Smooth muscle cell (in vitro differentiated cells): ENCODE measurements around the gene CSN1S1. TPM values are rescaled to one million over a fixed set of nuclear protein-coding genes. Genes with fewer than 3 reads are reported as not detected.

Source experiments
- DNase-seq: peaks from one replicate; lab custom pipeline; 2025; ENCODE audit not compliant: unreplicated experiment; lab: John Stamatoyannopoulos, UW
- H2AFZ ChIP-seq: fragments of 200-600 bp; sonication (generic); 2 replicates; pipeline ENCODE4 v1.6.0; 2016; ENCODE audit warnings: antibody characterized with exemption, low read depth, mild to moderate bottlenecking
- H3F3A ChIP-seq: fragments of 200-600 bp; sonication (generic); 2 replicates; pipeline ENCODE4 v1.6.0; 2017; ENCODE audit warnings: antibody characterized with exemption, low read depth
- H3K27ac ChIP-seq: fragments of 200-600 bp; sonication (generic); 2 replicates; pipeline ENCODE4 v1.5.1; 2016; ENCODE audit warnings: low read depth, mild to moderate bottlenecking
- H3K27me3 ChIP-seq: fragments of 200-600 bp; sonication (generic); 2 replicates; pipeline ENCODE4 v1.6.1; 2016; ENCODE audit warnings: low read depth, mild to moderate bottlenecking
- H3K36me3 ChIP-seq: fragments of 200-600 bp; sonication (generic); 2 replicates; pipeline ENCODE4 v1.5.1; 2016; ENCODE audit warnings: low read depth
- H3K4me1 ChIP-seq: fragments of 200-600 bp; sonication (generic); 2 replicates; pipeline ENCODE4 v1.5.1; 2016; ENCODE audit warnings: low read depth
- H3K4me2 ChIP-seq: fragments of 200-600 bp; sonication (generic); 2 replicates; pipeline ENCODE4 v1.6.0; 2016; ENCODE audit warnings: mild to moderate bottlenecking
- H3K4me3 ChIP-seq: fragments of 200-600 bp; sonication (generic); 2 replicates; pipeline ENCODE4 v1.5.1; 2016; ENCODE audit warnings: mild to moderate bottlenecking
- H3K79me2 ChIP-seq: fragments of 200-600 bp; sonication (generic); 2 replicates; pipeline ENCODE4 v1.6.0; 2016; ENCODE audit warnings: low read depth, mild to moderate bottlenecking
- H3K9ac ChIP-seq: fragments of 200-600 bp; sonication (generic); 2 replicates; pipeline ENCODE4 v1.6.0; 2016; ENCODE audit warnings: low read depth
- H3K9me3 ChIP-seq: fragments of 200-600 bp; sonication (generic); replicated peaks from 2 replicates; pipeline ENCODE4 v1.5.1; 2016; ENCODE audit warnings: low read depth
- H4K20me1 ChIP-seq: fragments of 200-600 bp; sonication (generic); 2 replicates; pipeline ENCODE4 v1.6.0; 2016; ENCODE audit warnings: low read depth
- WGBS: methylation state at CpG from one replicate; pipeline ENCODE4 v1.1.7; 2016; ENCODE audit warnings: low lambda C conversion rate; 5-methylcytosine and 5-hydroxymethylcytosine counted together
- polyA plus RNA-seq: library from polyadenylated mRNA; unstranded; fragments of >200 nt; fragmentation: Nextera tagmentation; extraction: Ambion mirVana; gene quantifications from 2 replicates; pipeline ENCODE4 v1.2.1, GENCODE V29; 2016
- total RNA-seq: library from RNA; depleted of rRNA; stranded (reverse); fragments of >200 nt; gene quantifications from 2 replicates; pipeline ENCODE4 v1.2.3, GENCODE V29; 2014
- TF ChIP-seq, protein P1 (sequence below): fragments of 200-600 bp; sonication (generic); IDR thresholded peaks from 2 replicates; pipeline ENCODE4 v1.5.1; 2017; ENCODE audit warnings: borderline replicate concordance, mild to moderate bottlenecking, antibody characterized with exemption; ENCODE audit not compliant: insufficient read depth, poor library complexity, severe bottlenecking

CSN1S1 gene
- total and polyA plus RNA-seq, 2 experiments from 2014 or later, result not detected

DNA sequence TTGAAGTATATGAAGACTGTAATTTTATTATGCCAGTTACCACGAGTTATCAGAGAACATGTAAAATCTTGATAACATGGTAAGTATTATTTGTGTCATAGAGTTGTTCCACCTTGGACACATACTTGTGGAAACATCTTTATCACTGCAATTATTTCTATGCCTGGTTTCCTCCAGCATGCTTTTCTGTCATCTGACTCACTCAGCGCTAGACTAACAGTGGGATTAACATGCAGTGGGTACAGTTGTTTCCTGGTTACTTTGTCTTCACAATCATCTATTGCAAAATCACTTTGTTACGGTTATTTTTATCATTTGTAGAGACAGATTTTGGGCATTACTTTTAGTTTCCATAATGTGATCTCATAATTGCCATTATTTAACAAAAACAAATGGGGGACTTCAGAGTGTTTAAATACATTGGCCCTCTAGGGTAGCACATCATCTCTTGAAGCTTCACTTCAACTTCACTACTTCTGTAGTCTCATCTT is 64.7 kb downstream of the CSN1S1 start, which contains the start of gene STATH:
Gene STATH (plus strand): TSS at position 441 of the 491 bp plus-strand sequence. CDS start 2,472 bp downstream, outside the sequence.
- TF ChIP-seq, protein P1, sequence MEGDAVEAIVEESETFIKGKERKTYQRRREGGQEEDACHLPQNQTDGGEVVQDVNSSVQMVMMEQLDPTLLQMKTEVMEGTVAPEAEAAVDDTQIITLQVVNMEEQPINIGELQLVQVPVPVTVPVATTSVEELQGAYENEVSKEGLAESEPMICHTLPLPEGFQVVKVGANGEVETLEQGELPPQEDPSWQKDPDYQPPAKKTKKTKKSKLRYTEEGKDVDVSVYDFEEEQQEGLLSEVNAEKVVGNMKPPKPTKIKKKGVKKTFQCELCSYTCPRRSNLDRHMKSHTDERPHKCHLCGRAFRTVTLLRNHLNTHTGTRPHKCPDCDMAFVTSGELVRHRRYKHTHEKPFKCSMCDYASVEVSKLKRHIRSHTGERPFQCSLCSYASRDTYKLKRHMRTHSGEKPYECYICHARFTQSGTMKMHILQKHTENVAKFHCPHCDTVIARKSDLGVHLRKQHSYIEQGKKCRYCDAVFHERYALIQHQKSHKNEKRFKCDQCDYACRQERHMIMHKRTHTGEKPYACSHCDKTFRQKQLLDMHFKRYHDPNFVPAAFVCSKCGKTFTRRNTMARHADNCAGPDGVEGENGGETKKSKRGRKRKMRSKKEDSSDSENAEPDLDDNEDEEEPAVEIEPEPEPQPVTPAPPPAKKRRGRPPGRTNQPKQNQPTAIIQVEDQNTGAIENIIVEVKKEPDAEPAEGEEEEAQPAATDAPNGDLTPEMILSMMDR, result no peak
- 52% methylated on average over 3 of the region's 3 CpGs for WGBS

More for the DNA sequence above, 64.7 kb downstream of the CSN1S1 start, which contains the start of gene STATH:
- Histone ChIP-seq H3K36me3 (no peaks in the 10 kb centered on the region), H4K20me1 (no peaks in the 10 kb centered on the region), H3K4me1 (no peaks in the 10 kb centered on the region), H2AFZ (no peak within 1 kb of the TSS), H3K27ac (no peak within 1 kb of the TSS), H3K27me3 (no peaks in the 10 kb centered on the region), H3K4me3 (no peak within 1 kb of the TSS), H3F3A (no peaks in the 10 kb centered on the region), H3K9me3 (no peaks in the 10 kb centered on the region), H3K9ac (no peak within 1 kb of the TSS), H3K4me2 (no peak within 1 kb of the TSS), H3K79me2 (no peaks in the 10 kb centered on the region)
- DNase-seq, result no peak

Other genes with a start within 250 kb of the CSN1S1 start
- 0.13 TPM in 1 of 2 replicates, not detected in the other for gene SULT1B1, start 170.4 kb upstream of the CSN1S1 start, total RNA-seq
- gene SULT1B1, start 170.4 kb upstream of the CSN1S1 start, polyA plus RNA-seq, result 0.02 TPM in 1 of 2 replicates, not detected in the other
- gene SULT1E1, start 70.9 kb upstream of the CSN1S1 start, total RNA-seq, result not detected in 2 replicates
- not detected in 2 replicates for gene SULT1E1, start 70.9 kb upstream of the CSN1S1 start, polyA plus RNA-seq
- not detected in 2 replicates for gene CSN2, start 34.7 kb downstream of the CSN1S1 start, total RNA-seq
- gene CSN2, start 34.7 kb downstream of the CSN1S1 start, polyA plus RNA-seq, result not detected in 2 replicates
- gene STATH, start 64.9 kb downstream of the CSN1S1 start, total RNA-seq, result not detected in 2 replicates
- not detected in 2 replicates for gene STATH, start 64.9 kb downstream of the CSN1S1 start, polyA plus RNA-seq
- gene HTN3, start 97.4 kb downstream of the CSN1S1 start, total RNA-seq, result 1.1 TPM in 1 of 2 replicates, not detected in the other
- gene HTN3, start 97.4 kb downstream of the CSN1S1 start, polyA plus RNA-seq, result 2.9 TPM in 1 of 2 replicates, not detected in the other
- gene HTN1, start 119.4 kb downstream of the CSN1S1 start, total RNA-seq, result 0.54 TPM in 1 of 2 replicates, not detected in the other
- 1.8 TPM in 1 of 2 replicates, not detected in the other for gene HTN1, start 119.4 kb downstream of the CSN1S1 start, polyA plus RNA-seq
- gene PRR27, start 223.2 kb downstream of the CSN1S1 start, total RNA-seq, result not detected in 2 replicates
- not detected in 2 replicates for gene PRR27, start 223.2 kb downstream of the CSN1S1 start, polyA plus RNA-seq